MV-4-11 (cell line): ENCODE data around the gene WDR76.

ENCODE experiments used
- DNase-seq: peaks from one replicate; lab custom pipeline; 2025; lab: John Stamatoyannopoulos, UW

The WDR76 gene

GRCh38 chr15:43878446-43878845 is 51.6 kb downstream of the WDR76 start:
- DNase-seq, result no peak

GRCh38 chr15:43879386-43880355 is 52.9 kb downstream of the WDR76 start:
- no peak for DNase-seq

GRCh38 chr15:43880406-43881194 is 53.8 kb downstream of the WDR76 start:
- no peak for DNase-seq

- no peak for DNase-seq
Observed at GRCh38 chr15:43881245-43881644, 54.4 kb downstream of the WDR76 start.

GRCh38 chr15:43881944-43882343 is 55.1 kb downstream of the WDR76 start:
- no peak for DNase-seq

GRCh38 chr15:43883571-43883970 is 56.8 kb downstream of the WDR76 start:
- DNase-seq, result no peak

- DNase-seq, result no peak
Observed at GRCh38 chr15:43886558-43886957, 59.8 kb downstream of the WDR76 start.

GRCh38 chr15:43887901-43888300 is 61.1 kb downstream of the WDR76 start:
- no peak for DNase-seq

- no peak for DNase-seq
Observed at GRCh38 chr15:43889042-43889441, 62.2 kb downstream of the WDR76 start.

- DNase-seq, result no peak
Observed at GRCh38 chr15:43893956-43894355, 67.2 kb downstream of the WDR76 start.

GRCh38 chr15:43895586-43895985 is 68.8 kb downstream of the WDR76 start:
- DNase-seq, result no peak

GRCh38 chr15:43896543-43896942 is 69.7 kb downstream of the WDR76 start:
- DNase-seq, result no peak

GRCh38 chr15:43898891-43899290 is 72.1 kb downstream of the WDR76 start:
- no peak for DNase-seq

- no peak for DNase-seq
Observed at GRCh38 chr15:43899928-43900327, 73.1 kb downstream of the WDR76 start.

GRCh38 chr15:43900996-43901395 is 74.2 kb downstream of the WDR76 start:
- DNase-seq, result no peak

- DNase-seq, result no peak
Observed at GRCh38 chr15:43901495-43901894, 74.7 kb downstream of the WDR76 start.

GRCh38 chr15:43903864-43904290 is 77.1 kb downstream of the WDR76 start:
- peak; percentile 42 for DNase-seq

GRCh38 chr15:43905755-43906154 is 79.0 kb downstream of the WDR76 start:
- no peak for DNase-seq

GRCh38 chr15:43908516-43909050 is 81.8 kb downstream of the WDR76 start:
- no peak for DNase-seq

GRCh38 chr15:43911235-43911781 is 84.5 kb downstream of the WDR76 start:
- DNase-seq, result peak; percentile 65

GRCh38 chr15:43912208-43912607 is 85.4 kb downstream of the WDR76 start:
- DNase-seq, result no peak

GRCh38 chr15:43913026-43913780 is 86.4 kb downstream of the WDR76 start:
- DNase-seq, result no peak
